HG03565 (cell line): ENCODE data around the gene RGMA.
"Not testable (repeated sequence)": the region's sequence is repeated elsewhere in the genome, so short reads cannot be mapped to it uniquely, and the experiment has no call there.

Experiments
- ATAC-seq: cut with Tn5 transposase; IDR thresholded peaks from one replicate; pipeline ENCODE4 v1.9.1; 2021; ENCODE audit warnings: mild to moderate bottlenecking, moderate library complexity; ENCODE audit not compliant: unreplicated experiment

Gene RGMA

GRCh38 chr15:93049233-93049632 is 39.8 kb downstream of the RGMA start:
- ATAC-seq = no peak

DNA sequence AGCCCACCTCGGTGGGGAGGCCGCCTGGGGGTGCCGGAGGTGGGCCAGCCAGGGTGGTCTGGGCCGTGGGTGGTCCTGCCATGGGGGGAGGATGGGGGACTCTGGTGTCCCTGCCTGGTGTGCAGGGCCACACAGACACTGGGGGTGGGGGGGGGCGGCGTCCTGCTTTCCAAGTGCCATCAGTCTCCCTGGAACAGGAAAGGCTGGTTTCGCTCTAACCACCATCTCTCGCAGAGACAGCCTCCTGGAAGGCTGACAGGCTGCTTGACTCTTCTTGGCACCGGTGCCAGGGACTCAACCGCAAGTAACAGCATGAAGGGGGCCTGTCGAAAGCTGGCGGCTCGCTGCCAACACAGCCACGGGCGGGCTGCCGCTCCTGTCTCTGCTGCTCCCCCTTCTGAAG is 40.3 kb downstream of the RGMA start:
- ATAC-seq = no peak

- no peak for ATAC-seq
Measured at GRCh38 chr15:93048426-93048721, 40.6 kb downstream of the RGMA start.

DNA sequence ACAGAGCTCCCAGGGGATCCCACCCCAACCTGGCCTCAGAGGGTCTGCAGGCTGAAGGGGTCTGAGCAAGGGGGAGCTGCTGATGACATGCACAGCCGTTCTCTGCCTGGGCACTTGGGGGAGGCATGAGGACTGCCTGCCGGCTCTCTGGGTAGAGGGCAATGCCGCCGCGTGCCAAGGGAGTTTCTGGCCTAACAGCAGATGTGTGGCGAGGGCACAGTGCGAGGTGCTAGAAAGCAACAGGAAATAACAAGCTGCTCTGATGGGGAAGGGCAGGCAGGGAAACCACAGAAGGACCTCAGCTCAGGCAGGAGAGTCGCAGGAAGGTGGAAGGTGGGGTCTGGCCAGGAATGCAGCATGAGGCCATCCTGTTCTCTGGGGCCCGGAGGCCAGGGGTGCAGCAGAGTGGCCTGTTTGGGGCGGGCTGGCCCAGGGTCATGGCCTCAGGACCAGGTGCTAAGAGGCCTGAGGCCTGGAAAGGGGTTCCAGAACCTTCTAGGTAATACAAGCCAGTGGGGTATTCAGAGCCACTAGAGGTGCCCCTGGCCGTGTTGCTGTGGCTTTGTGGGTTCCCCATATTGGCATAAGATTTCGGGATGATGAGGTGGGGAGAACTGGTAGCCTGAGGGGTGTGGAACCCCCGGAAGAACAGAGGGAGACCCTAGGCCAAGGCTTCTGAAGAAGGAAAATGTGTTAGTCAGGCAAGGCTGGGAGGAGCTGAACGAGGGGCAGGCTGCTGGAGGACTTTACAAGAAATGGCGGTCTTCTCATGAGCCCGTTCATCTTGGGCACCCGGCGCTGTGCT is 41.2 kb downstream of the RGMA start:
- ATAC-seq = no peak

DNA sequence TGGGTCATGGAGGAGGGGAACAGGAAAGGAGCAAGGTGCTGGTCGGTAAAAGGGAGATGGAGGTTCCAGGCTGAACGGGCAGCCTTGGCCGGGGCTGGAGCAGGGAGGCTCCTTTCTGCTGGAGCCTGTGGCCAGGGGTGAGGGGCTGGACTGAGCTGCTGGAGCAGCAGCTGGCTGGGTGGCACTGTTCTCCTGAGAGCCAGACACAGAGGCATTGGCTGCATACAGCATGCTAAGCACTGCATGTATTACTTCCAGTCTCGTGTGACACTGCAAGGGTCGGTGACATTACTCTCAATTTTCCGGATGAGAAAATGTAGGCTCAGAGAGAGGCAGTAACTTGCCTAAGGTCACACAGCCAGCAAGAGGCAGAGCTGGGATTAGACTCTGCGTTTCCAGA is 42.3 kb downstream of the RGMA start:
- ATAC-seq = no peak

DNA sequence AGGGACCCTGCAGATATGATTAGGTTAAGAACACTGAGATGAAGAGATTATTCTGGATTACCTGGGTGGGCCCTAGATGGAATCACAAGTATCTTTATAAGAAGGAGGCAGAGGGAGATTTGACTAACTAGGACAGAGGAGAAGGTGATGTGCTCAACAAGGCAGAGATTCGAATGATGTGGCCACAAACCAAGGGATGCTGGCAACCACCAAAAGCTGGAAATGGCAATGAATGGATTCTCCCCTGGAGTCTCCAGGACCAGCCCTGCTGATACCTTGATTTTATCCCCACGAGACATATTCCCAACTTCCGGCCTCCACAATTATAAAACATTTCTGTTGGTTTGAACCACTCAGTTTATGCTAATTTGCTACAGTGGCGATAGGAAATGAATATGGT is 42.9 kb downstream of the RGMA start:
- ATAC-seq = no peak

DNA sequence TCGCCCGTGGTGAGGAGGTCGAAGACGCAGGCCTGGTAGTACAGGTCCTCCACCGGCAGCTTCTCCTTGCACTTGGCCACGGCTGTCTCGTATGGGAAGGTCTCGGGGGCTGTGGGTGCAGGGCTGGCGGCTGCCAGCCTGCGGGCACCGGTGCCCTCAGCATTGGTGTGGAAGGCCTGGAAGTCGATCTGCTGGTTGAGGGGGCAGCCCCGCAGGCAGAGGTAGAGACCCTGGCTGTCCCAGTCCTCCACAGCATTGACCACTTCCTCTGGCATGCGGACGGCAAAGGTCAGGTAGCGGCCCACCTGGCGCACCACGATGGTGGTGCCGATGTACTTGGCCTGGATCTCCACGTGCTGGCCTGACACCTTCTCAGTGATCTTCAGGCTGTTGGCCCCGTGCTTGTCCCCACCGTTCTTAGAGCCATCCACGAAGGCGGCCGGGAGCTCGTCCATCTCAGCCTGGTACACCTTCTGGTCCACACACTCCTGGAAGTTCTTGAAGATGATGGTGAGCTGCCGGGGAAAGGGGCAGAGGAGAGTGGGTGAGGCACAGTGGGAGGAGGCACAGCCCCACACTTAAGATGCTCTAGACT is 43.7 kb downstream of the RGMA start:
- no peak for ATAC-seq

GRCh38 chr15:93044301-93045190 is 44.5 kb downstream of the RGMA start:
- no peak for ATAC-seq

- no peak for ATAC-seq
Measured at GRCh38 chr15:93043621-93044300, 45.2 kb downstream of the RGMA start.

DNA sequence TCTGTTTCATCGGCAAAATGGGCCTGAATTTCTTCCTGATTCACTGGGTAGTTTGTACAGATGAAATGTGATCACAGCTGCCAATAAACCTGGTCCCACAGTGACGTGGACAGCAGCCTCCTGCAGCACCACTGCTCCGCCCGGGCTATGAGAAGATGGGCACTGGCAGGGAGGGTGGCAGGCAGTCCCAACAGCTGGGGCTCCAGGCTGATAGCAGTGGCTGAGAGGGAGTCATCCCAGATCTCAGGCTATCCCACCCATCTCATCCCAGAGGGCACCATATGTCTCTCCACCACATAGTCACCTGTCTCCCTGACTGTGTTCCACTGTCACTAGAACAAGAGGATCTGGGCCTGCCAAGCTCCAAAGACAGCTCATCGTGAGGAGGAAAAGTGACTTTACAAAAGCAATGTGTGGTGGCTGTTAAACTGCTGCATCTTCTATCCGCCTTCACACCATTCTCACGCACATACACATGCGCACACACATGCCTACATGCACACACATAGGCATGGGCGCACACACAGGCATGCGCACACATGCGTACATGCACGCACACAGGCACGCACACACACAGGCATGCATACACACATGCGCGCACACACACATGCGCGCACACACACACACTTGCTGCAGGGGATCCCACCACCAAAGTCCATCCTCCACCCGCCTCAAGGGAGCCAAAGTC is 46.2 kb downstream of the RGMA start:
- no peak for ATAC-seq

GRCh38 chr15:93042211-93042610 is 46.8 kb downstream of the RGMA start:
- ATAC-seq = no peak

DNA sequence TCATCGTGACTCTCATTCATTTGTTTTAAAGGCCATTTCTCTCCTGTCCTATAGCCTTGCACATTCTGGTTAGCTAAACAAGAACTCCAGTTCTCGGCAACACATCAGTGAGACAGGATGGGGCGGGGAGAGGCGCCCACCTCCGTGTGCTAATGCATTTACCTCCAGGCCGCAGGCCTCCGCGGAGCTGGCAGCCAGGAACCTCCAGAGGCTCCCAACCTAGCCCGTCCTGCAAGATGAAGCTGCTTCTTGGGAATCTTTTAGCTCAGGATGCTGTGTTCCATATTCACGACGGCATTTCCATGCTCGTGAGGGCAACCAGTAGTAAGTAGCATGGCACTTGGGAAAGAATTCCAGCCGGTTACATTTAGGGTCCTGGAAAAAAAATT is 47.9 kb downstream of the RGMA start:
- ATAC-seq = no peak

DNA sequence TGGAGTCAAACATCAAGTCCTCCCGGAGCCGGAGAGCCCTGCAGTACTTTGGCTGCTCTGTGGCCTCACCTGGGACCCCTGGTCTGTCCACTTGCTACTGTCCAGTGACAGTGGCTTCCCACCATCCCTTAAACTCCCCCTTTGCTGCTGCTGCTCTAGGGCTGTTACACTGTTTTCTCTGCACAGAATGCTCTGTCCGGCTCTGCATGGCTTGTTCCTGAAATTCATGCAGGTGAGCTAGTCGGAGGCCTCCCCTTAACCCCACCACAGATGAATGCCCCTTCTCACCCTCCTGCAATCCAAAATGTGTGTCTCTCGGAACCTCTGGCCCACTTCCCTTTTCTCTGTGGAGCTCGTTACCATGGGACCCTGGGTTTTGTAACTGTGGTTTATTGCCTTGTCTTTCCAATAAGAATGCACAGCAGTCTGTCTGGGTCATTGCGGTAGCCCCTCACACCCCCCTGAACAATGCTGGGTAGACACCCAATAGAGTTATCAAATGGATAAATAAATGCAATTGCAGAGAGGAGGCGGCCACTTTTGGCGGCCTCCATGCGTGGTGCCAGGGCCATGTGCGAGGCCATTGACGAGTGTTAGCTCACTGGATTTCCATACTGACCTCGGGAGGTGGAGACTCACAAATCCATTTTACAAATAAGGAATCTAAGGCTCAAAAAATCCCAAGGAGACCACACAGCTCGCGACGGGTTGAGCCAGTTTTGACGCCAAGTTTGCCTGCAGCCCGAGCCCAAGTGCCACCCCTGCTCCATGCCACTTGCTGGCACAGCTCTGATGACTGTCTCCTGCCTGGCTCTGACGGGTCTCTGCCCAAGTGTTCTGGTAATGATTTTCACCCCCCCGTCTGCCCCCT is 48.5 kb downstream of the RGMA start:
- ATAC-seq = no peak

DNA sequence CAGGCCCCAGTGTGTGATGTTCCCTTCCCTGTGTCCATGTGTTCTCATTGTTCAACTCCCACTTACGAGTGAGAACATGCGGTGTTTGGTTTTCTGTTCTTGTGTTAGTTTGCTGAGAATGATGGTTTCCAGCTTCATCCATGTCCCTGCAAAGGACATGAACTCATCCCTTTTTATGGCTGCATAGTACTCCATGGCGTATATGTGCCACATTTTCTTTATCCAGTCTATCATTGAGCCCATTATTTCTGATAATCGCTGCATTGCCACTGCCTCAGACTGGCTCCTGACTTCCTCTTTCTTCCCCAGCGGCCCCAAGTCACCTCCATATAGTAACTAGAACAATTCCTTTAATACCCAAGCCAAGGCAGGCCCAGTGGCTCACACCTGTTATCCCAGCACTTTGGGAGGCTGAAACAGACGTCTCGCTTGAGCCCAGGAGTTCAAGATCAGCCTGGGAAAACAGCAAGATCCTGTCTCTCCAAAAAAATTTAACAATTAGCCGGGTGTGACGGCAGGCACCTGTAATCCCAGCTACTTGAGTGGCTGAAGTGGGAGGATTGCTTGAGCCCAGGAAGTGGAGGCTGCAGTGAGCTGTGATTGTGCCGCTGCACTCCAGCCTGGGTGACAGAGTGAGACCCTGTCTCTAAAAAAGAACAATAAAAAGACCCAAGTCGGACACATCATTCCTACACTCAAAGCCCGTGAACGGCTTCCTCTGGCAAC is 49.3 kb downstream of the RGMA start:
- not testable (repeated sequence) for ATAC-seq

- ATAC-seq = no peak
Measured at GRCh38 chr15:93037820-93038705, 50.9 kb downstream of the RGMA start.

DNA sequence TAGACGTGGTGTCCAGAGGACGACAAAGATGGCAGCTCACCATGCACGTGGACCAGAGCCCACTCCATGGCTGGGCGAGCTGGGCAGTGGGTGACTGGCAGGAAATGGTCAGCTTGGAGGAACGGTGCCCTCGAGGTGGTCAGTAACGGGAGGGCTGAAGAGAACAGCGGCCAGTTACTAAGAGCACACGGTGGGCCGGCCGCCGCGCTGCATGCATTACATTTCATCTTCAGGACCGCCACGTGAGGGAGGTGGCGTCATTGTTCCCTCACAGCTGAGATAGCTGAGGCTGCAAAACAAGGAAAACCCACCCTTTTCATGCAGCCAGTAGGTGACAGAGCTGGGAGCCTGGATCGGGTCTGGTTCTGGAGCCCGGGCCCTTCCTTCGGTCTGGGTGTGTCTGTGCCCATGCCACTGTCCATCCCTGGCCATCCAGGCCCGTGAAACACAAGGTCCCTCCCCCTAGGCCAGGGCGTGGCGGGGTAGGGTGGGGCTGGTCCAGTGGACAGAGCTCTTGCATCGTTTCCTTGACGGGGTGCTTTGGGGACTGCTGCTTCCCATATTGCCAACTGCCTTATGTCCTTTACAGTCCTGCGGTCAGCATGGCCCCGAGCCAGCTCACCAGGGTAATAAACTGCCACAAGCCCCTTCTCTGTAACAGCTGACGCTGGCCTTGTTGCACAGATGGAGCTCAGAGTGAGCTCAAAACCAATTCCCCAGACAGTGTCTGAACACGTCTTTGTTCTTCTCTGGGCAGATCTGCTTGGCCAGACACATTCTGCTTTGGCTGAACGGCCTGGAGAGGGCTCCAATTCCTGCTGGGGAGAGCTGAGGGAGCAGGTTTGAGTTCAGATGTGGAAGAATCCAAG is 51.8 kb downstream of the RGMA start:
- no peak for ATAC-seq
